Stimulated activated CD4-positive, alpha-beta T cell treated with anti-CD3 and anti-CD28 coated beads, Interleukin-4, amount 100 ng/mL, for 48 hours (primary cell): ENCODE results near the gene GSE1.

Experiments used
- DNase-seq, 2 donors: peaks; one replicate each; pipeline ENCODE4 v3.0.0-alpha.2; 2020; ENCODE audit warnings: low read depth in 2 of 2

Gene GSE1

GRCh38 chr16:85574672-85575475 is 38.2 kb upstream of the GSE1 start:
- no peak for DNase-seq

GRCh38 chr16:85575920-85576319 is 37.2 kb upstream of the GSE1 start:
- DNase-seq: no peak

- no peak for DNase-seq
Measured at GRCh38 chr16:85576944-85577343, 36.2 kb upstream of the GSE1 start.

GRCh38 chr16:85577899-85578598 is 35.1 kb upstream of the GSE1 start:
- DNase-seq: no peak

GRCh38 chr16:85578599-85578948 is 34.5 kb upstream of the GSE1 start:
- DNase-seq: no peak

- DNase-seq: no peak
Measured at GRCh38 chr16:85579191-85579590, 33.9 kb upstream of the GSE1 start.

- DNase-seq: no peak
Measured at GRCh38 chr16:85579923-85580580, 33.1 kb upstream of the GSE1 start.

GRCh38 chr16:85580684-85581083 is 32.4 kb upstream of the GSE1 start:
- DNase-seq: no peak

- DNase-seq: no peak
Measured at GRCh38 chr16:85582229-85582991, 30.7 kb upstream of the GSE1 start.

GRCh38 chr16:85583491-85584181 is 29.5 kb upstream of the GSE1 start:
- no peak for DNase-seq

- DNase-seq: no peak
Measured at GRCh38 chr16:85584267-85584666, 28.9 kb upstream of the GSE1 start.

- DNase-seq: no peak
Measured at GRCh38 chr16:85584819-85585282, 28.3 kb upstream of the GSE1 start.

- no peak for DNase-seq
Measured at GRCh38 chr16:85585711-85586110, 27.4 kb upstream of the GSE1 start.

GRCh38 chr16:85586380-85587104 is 26.6 kb upstream of the GSE1 start:
- DNase-seq: no peak

- no peak for DNase-seq
Measured at GRCh38 chr16:85587762-85588556, 25.2 kb upstream of the GSE1 start.

GRCh38 chr16:85588562-85589503 is 24.3 kb upstream of the GSE1 start:
- no peak for DNase-seq

GRCh38 chr16:85589688-85590505 is 23.2 kb upstream of the GSE1 start:
- DNase-seq: no peak

GRCh38 chr16:85590506-85590832 is 22.7 kb upstream of the GSE1 start:
- DNase-seq: no peak
